Epidermal melanocyte (primary cell): ENCODE results near the gene SLC48A1.
A peak's percentile ranks its signal among the peaks of the same experiment; 100 is the strongest.

Source experiments
- DNase-seq: peaks from one replicate; pipeline ENCODE4 v3.0.0; 2011; ENCODE audit warnings: low spot score; ENCODE audit not compliant: insufficient read length

SLC48A1 gene

GRCh38 chr12:47757840-47758583 is 15.0 kb upstream of the SLC48A1 start:
- DNase-seq = no peak

DNA sequence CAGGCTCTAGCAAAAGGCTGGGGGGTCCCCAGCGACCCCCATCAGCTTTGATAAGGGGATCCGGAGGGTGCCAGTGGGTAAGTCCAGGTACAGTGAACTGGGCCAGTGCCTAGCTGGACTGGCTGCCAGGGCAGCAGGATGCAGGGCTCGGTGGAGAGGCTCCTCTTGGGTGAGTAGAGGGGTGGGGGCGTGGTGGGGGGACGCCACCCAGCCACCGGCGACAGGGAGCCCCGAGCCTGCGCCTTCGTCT is 14.5 kb upstream of the SLC48A1 start:
- no peak for DNase-seq

- peak; percentile 89 for DNase-seq
Measured at GRCh38 chr12:47758834-47759690, 14.0 kb upstream of the SLC48A1 start, which contains the start of gene RAPGEF3. RAPGEF3 (minus strand) TSS chr12:47758880; CDS start chr12:47758556, 324 bp downstream.

GRCh38 chr12:47762850-47763465 is 10.1 kb upstream of the SLC48A1 start:
- DNase-seq = no peak

GRCh38 chr12:47763481-47764346 is 9.3 kb upstream of the SLC48A1 start:
- DNase-seq = no peak

- no peak for DNase-seq
Measured at GRCh38 chr12:47766502-47767215, 6.4 kb upstream of the SLC48A1 start.

DNA sequence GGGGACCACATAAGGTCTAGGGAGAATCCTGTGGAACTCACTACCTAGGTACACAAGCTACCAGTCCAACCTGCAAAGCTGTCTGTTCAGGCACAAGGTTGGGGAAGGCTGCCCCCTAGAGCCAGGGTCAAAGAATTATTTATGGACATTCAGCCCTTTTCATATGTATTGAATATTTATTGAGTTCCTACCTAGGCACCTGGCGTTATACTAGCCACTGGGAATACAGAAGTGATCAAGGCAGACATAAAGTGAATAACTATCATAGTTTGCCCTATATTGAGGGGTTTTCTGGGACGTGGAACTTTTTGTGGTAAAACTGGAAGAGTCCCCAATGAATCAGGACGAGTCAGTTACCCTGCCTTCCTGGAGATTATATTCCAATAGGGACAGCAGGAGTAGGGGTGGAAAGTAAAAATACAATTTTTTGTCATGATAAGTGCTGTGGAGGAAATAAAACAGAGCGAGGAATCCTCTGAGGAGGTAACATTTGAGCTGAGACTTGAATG is 5.8 kb upstream of the SLC48A1 start:
- DNase-seq = no peak

DNA sequence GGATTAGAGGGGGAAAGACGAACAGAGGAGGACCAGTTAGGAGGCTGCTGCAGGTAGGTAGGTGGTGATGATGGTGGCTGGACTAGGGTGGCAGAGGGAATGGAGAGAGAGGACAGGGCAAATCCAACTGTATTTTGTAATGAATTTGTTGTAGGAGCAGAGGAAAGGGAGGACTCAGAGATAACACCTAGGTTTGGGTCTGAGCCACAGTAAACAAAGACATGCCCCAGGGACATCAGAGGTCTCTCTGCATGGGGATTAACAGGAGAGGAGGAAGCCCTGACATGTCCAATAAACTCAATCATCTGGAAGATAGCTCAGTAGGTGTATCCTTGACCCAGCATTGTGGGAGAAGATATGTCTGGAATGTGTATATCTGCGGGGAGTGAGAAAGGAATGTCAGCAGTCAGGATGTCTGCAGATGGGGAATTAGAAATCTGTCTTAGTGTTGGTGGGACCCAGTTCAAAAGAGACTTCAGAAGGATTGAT is 4.7 kb upstream of the SLC48A1 start:
- DNase-seq = no peak

- no peak for DNase-seq
Measured at GRCh38 chr12:47769234-47770085, 3.6 kb upstream of the SLC48A1 start.

- no peak for DNase-seq
Measured at GRCh38 chr12:47770086-47770726, 2.8 kb upstream of the SLC48A1 start.

DNA sequence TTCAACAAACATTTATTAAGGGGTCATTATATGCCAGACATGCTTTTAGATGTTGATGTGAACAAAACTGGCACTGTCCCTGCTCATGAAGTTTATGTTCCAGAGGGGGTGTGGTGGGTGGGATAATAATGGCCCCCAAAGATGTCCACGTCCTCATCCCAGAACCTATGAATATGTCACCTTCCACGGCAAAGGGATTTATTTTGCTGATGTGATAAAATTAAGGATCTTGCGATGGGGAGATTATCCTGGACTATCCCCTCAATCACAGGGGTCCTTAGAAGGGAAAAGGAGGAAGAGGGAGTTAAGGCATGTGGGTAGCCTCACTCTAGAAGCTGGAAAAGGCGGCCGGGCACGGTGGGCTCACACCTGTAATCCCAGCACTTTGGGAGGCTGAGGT is 1.7 kb upstream of the SLC48A1 start:
- no peak for DNase-seq

DNA sequence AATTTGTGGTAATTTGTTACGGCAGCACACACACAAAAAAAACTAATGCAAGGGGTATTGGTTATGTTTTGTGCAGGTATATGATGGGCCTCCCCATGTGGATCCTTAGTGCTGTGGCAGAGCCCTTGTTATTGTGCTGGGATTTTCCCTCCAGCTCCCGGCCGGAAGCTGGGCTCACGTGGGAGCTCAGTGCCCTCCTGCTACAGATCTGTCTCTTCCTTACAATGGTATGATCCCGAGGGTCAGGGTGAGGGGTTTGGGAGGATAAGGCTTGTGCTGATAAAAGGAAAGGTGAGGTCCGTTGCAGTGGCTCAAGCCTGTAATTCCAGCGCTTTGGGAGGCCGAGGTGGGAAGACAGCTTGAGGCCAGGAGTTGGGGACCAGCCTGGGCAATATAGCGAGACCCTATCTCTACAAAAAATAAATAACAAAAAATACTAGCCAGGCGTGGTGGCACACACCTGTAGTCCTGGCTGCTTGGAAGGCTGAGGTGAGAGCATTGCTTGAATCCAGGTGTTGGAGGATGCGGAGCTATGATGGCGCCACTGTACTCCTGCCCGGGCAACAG is 861 bp upstream of the SLC48A1 start:
- DNase-seq = no peak

- DNase-seq = no peak
Measured at GRCh38 chr12:47772738-47773061, 338 bp upstream of the SLC48A1 start.

DNA sequence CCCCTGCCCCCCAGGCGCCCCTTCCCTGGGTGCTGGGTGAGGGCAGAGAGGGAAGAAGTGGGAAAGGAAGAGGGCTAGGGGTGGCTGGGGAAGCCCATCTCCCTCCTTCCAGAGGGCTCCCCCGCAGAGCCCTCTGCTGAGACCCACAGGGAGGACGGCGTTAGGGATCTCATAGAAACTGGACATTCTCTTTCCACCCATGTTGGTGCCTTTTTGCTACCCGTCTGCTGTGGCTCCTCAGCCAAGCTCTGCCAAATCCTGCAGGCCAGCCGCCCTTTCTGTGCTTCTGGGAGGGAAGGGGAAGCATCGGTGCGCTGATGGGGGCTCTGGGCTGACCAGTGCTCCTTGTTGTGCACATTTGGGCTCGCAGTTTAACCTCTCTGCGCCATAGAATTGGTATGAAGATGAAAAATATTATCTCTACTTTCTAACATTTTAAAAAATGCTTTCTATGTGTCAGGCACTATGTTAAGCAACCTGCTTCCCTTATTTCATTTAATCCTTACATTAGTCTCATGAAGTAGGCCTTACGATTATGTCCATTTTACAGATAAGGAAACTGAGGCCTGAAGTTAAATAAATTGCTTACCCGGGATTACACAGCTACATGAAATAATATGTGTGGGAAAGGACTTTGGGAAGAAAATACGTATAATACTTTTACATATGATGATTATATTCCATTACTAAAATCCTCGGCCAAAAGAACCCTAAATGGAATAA is 981 bp downstream of the SLC48A1 start:
- DNase-seq = no peak

GRCh38 chr12:47774663-47775062 is 1.6 kb downstream of the SLC48A1 start:
- no peak for DNase-seq

DNA sequence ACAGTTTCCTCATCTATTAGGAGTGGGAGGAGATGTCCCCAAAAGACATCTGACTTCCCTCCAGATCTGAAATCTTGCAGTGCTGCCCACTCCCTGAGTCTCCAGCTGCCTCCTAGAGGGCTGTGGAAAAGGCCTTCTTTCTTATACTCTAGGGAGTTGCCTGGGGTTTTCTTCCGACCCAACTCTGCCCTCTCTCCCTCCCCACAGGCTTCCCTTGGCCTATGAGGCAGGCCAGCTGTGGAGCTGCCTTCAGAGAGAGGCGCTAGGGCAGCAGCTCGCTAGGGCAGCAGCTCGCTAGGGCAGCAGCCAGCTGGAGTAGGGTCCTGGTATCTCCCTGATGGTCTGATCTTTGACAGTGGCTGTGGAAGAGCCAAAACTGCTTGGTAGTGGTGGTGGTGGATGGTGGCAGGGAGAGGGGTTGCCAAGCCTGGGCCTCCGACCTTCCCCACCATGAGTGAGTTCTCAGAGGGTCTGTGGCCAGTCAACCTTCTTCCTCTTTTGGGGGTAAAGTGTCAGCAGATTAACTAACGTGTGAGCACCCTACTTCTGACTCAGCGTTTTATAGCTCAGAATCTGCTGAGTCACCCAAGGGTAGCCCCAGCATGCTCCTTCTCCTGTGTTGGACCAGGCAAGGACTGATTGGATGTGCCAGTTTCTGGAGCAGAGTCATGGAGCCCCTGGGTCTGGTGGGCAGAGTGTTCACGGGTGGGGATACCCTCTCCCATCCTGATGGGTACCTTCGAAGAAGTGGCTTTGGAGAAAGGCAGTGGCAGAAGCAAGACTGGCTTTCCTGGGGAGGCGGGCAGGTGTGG is 2.3 kb downstream of the SLC48A1 start:
- no peak for DNase-seq

- peak; percentile 48 for DNase-seq
Measured at GRCh38 chr12:47776471-47777143, 3.6 kb downstream of the SLC48A1 start.
